ENCODE results near the gene MRM1. TPM values are rescaled to one million over a fixed set of nuclear protein-coding genes. Genes with fewer than 3 reads are reported as not detected.

Gene MRM1
- total and polyA plus RNA-seq, 7 experiments from 2014 or later, result 3.1 to 15.6 (median 9.3) TPM

DNA sequence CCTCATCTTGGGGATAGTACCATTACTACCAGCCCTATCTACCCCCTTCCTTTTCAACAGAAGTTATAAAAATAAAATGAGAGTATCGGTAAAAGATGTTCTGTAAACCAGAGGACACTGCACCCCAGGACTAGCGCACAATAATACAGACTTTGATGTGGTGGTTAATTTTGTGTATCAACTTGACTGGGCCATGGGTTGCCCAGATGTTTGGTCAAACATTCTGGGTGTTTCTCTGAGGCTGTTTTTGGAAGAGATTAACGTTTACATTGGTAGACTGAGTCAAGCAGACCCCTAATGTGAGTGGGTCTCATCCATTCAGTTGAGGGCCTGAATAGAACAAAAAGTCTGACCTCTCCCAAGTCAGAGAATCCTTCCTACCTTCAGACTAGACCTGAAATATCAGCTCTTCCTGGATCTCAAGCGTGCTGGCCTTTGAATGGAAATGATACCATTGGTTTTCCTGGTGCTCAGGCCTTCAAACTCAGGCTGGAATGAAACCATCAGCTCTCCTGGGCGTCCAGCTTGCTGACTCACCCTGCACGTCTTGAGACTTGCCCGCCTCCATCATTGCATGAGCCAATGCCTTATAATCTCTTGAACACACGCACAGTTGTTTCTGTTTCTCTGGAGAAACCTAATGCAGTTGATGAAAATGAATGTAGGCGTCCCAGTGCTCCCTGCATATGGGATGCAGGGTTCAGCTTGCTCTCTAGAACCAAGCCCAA, 10.1 kb downstream of the MRM1 start:
- H3K27me3 Mint-ChIP-seq, result no peaks in the 10 kb centered on the region
- peaks cover 0 to 4% (median 0%) of the 10 kb centered on the region in 5 donors for H3K36me3 Mint-ChIP-seq

DNA sequence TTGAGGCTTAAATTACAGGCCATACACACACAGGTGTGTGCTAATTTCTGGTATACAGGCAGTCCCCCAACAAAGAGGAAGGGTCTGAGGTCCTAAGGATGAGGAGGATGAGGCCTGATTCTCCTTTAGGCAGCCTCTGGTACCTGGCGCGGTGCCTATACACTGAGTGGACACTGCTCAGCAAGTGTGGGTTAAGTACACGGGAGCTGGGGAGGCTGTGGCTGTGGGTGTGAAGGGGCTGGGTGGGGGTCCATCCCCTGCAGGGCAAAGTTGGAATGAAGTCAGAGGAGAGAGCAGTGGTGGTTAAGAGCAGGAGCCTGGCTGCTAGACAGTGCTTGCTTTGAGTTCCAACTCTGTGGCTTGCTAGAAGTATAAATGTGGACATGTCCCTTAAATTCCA, 10.9 kb downstream of the MRM1 start:
- Histone ChIP-seq H3K36me3 (ENCODE audit: control insufficient read depth in 2 of 3, insufficient read depth in 3 of 3, low read length in 3 of 3) (peaks cover 0 to 8% (median 5%) of the 10 kb centered on the region in 3 experiments), H3K4me1 (ENCODE audit: control insufficient read depth in 2 of 2, insufficient read depth in 2 of 2, low read length in 2 of 2) (no peaks in the 10 kb centered on the region), H3K4me3 (ENCODE audit: low read length) (no peak overlapping the region), H3K27me3 (ENCODE audit: control insufficient read depth in 2 of 2, insufficient read depth in 2 of 2, low read length in 2 of 2) (no peaks in the 10 kb centered on the region), H3K9me3 (ENCODE audit: control insufficient read depth in 2 of 3, low read length in 3 of 3) (no peaks in the 10 kb centered on the region), H3K27ac (ENCODE audit: low read depth, low read length) (no peak overlapping the region)
- ChIA-PET CTCF (interaction anchor here (1.0 kb wide), 1 partner anchor 17 kb away, joined by 3 read pairs; no protein-coding TSS in a partner anchor), POLR2A (no interaction called here)
- ATAC-seq (no peak), DNase-seq (no peak)
- peaks cover 0 to 9% (median 6%) of the 10 kb centered on the region in 7 donors for H3K4me1 Mint-ChIP-seq
- intact Hi-C loops (cut with micrococcal nuclease), result loop anchor here in 1 of 2 donors (5.0 kb wide), 1 partner anchor 755 kb away; no protein-coding TSS in a partner anchor
- H3K36me3 Mint-ChIP-seq, result peaks cover 0 to 4% (median 0%) of the 10 kb centered on the region in 5 donors
- H3K9me3 Mint-ChIP-seq, result no peaks in the 10 kb centered on the region
- H3K27ac Mint-ChIP-seq, result no peak overlapping the region
- H3K27me3 Mint-ChIP-seq, result no peaks in the 10 kb centered on the region
- H3K4me3 Mint-ChIP-seq, result no peak overlapping the region

More for the DNA sequence above, 10.1 kb downstream of the MRM1 start:
- ChIA-PET CTCF (interaction anchor here (1.0 to 1.4 kb wide), 2 partner anchors 9 to 17 kb away, joined by 3 to 8 read pairs; partner anchors contain the start of gene MRM1), POLR2A (interaction anchor here (1.4 kb wide), 1 partner anchor 9 kb away, joined by 3 read pairs; no protein-coding TSS in a partner anchor)
- Histone ChIP-seq H3K4me1 (ENCODE audit: control insufficient read depth in 2 of 2, insufficient read depth in 2 of 2, low read length in 2 of 2) (no peaks in the 10 kb centered on the region), H3K27me3 (ENCODE audit: control insufficient read depth in 2 of 2, insufficient read depth in 2 of 2, low read length in 2 of 2) (no peaks in the 10 kb centered on the region), H3K9me3 (ENCODE audit: control insufficient read depth in 2 of 3, low read length in 3 of 3) (no peaks in the 10 kb centered on the region), H3K27ac (ENCODE audit: low read depth, low read length) (no peak overlapping the region), H3K36me3 (ENCODE audit: control insufficient read depth in 2 of 3, insufficient read depth in 3 of 3, low read length in 3 of 3) (peaks cover 0 to 8% (median 5%) of the 10 kb centered on the region in 3 experiments), H3K4me3 (ENCODE audit: low read length) (no peak overlapping the region)
- ATAC-seq (no peak), DNase-seq (no peak)
- no peak overlapping the region for H3K4me3 Mint-ChIP-seq
- intact Hi-C loops (cut with micrococcal nuclease), result loop anchor here in 1 of 2 donors (5.0 kb wide), 1 partner anchor 756 kb away; no protein-coding TSS in a partner anchor
- H3K4me1 Mint-ChIP-seq, result peaks cover 0 to 9% (median 6%) of the 10 kb centered on the region in 7 donors
- H3K27ac Mint-ChIP-seq, result no peak overlapping the region
- H3K9me3 Mint-ChIP-seq, result no peaks in the 10 kb centered on the region

DNA sequence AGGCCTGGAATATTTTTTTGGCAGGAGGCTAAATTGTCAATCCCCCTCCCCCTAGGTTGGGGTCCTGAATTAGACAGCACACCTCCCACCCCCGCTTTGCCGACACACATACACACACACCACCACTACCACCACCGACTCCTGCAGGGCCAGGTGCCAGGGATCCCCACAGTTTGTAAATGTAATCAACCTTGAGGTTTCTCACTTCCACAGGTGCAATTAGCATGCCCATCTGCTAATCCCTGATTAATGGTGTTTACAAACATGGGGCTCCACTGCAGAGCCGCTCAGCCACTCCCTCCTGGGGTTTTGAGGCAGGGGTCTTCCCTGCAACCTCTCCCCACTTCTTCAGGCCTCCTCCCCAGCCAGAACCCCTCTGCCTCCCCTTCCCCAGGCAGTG, 11.8 kb downstream of the MRM1 start:
- Mint-ChIP-seq H3K9me3 (no peaks in the 10 kb centered on the region), H3K4me1 (peaks cover 0 to 5% (median 0%) of the 10 kb centered on the region in 7 donors), H3K36me3 (no peaks in the 10 kb centered on the region), H3K4me3 (no peak overlapping the region), H3K27ac (no peak overlapping the region), H3K27me3 (no peaks in the 10 kb centered on the region)
- intact Hi-C loops (cut with micrococcal nuclease), result loop anchor here in 1 of 2 donors (5.0 kb wide), 1 partner anchor 754 kb away; no protein-coding TSS in a partner anchor
- POLR2A ChIA-PET, result no interaction called here
- no peak overlapping the region for H3K4me3 ChIP-seq (ENCODE audit: low read length)
- ATAC-seq, result no peak
- H3K27me3 ChIP-seq (ENCODE audit: control insufficient read depth in 2 of 2, insufficient read depth in 2 of 2, low read length in 2 of 2), result no peaks in the 10 kb centered on the region
- peaks cover 0 to 2% (median 0%) of the 10 kb centered on the region in 3 experiments for H3K36me3 ChIP-seq (ENCODE audit: control insufficient read depth in 2 of 3, insufficient read depth in 3 of 3, low read length in 3 of 3)
- CTCF ChIA-PET, result interaction anchor here (1.1 kb wide), 1 partner anchor 16 kb away, joined by 3 read pairs; no protein-coding TSS in a partner anchor
- H3K27ac ChIP-seq (ENCODE audit: low read depth, low read length), result no peak overlapping the region
- H3K9me3 ChIP-seq (ENCODE audit: control insufficient read depth in 2 of 3, low read length in 3 of 3), result no peaks in the 10 kb centered on the region
- no peaks in the 10 kb centered on the region for H3K4me1 ChIP-seq (ENCODE audit: control insufficient read depth in 2 of 2, insufficient read depth in 2 of 2, low read length in 2 of 2)
- DNase-seq, result no peak

DNA sequence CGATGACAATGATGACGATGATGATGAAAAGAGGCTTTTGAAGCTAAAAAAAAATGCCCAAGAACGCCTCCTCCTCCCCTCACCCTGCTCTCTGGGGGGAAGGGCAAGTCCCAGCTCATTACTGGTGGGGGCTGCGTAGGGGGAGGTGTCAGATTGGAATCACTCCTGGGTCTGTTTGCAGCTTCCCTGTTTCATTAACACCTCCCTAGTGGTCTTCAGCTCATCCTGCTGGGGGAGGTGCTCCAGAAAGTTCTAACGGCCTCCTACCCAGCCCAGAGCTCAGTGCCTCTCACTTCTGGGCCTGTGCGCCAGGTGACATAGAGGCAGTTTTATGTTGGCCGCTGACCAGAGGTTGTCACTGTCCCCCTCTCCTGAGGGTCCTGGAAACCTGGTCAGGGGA, 12.7 kb downstream of the MRM1 start:
- no peak for DNase-seq
- Mint-ChIP-seq H3K36me3 (no peaks in the 10 kb centered on the region), H3K27ac (no peak overlapping the region), H3K27me3 (no peaks in the 10 kb centered on the region), H3K4me1 (peaks cover 0 to 4% (median 0%) of the 10 kb centered on the region in 7 donors), H3K4me3 (no peak overlapping the region), H3K9me3 (no peaks in the 10 kb centered on the region)
- H3K4me1 ChIP-seq (ENCODE audit: control insufficient read depth in 2 of 2, insufficient read depth in 2 of 2, low read length in 2 of 2), result no peaks in the 10 kb centered on the region
- no peaks in the 10 kb centered on the region for H3K36me3 ChIP-seq (ENCODE audit: control insufficient read depth in 2 of 3, insufficient read depth in 3 of 3, low read length in 3 of 3)
- intact Hi-C loops (cut with micrococcal nuclease), result loop anchor here in 1 of 2 donors (5.0 kb wide), 1 partner anchor 753 kb away; no protein-coding TSS in a partner anchor
- no peak overlapping the region for H3K27ac ChIP-seq (ENCODE audit: low read depth, low read length)
- ChIA-PET POLR2A (no interaction called here), CTCF (interaction anchor here (1.1 kb wide), 1 partner anchor 15 kb away, joined by 3 read pairs; no protein-coding TSS in a partner anchor)
- H3K4me3 ChIP-seq (ENCODE audit: low read length), result no peak overlapping the region
- no peak for ATAC-seq
- H3K9me3 ChIP-seq (ENCODE audit: control insufficient read depth in 2 of 3, low read length in 3 of 3), result no peaks in the 10 kb centered on the region
- no peaks in the 10 kb centered on the region for H3K27me3 ChIP-seq (ENCODE audit: control insufficient read depth in 2 of 2, insufficient read depth in 2 of 2, low read length in 2 of 2)

DNA sequence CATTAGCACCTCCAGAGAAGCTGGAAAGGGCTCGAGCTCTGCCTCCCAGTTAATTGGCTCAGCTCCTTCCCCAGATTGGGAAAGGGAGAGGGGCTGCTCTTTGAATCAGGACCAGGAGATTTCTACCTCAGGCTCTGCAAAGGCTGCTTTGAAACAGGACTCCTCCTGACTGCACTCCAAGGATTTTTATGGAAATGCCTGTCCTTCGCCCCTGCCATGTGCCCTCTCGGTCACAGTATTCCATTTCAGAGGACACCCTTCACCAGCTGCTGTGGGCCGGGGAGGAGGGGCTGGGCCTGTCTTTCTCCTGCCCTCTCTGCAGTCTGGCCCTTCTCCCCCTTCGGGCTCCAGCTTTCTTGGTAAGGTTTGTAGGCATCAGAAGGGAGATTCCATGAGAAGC, 13.6 kb downstream of the MRM1 start:
- no peak overlapping the region for H3K27ac Mint-ChIP-seq
- H3K36me3 ChIP-seq (ENCODE audit: control insufficient read depth in 2 of 3, insufficient read depth in 3 of 3, low read length in 3 of 3), result no peaks in the 10 kb centered on the region
- H3K27ac ChIP-seq (ENCODE audit: low read depth, low read length), result no peak overlapping the region
- H3K27me3 ChIP-seq (ENCODE audit: control insufficient read depth in 2 of 2, insufficient read depth in 2 of 2, low read length in 2 of 2), result no peaks in the 10 kb centered on the region
- H3K4me1 Mint-ChIP-seq, result peaks cover 0 to 3% (median 0%) of the 10 kb centered on the region in 7 donors
- no peaks in the 10 kb centered on the region for H3K9me3 Mint-ChIP-seq
- ATAC-seq (no peak), DNase-seq (no peak)
- intact Hi-C loops (cut with micrococcal nuclease), result loop anchor here in 1 of 2 donors (5.0 kb wide), 1 partner anchor 752 kb away; no protein-coding TSS in a partner anchor
- no peaks in the 10 kb centered on the region for H3K27me3 Mint-ChIP-seq
- H3K4me3 ChIP-seq (ENCODE audit: low read length), result no peak overlapping the region
- POLR2A ChIA-PET, result no interaction called here
- no peaks in the 10 kb centered on the region for H3K4me1 ChIP-seq (ENCODE audit: control insufficient read depth in 2 of 2, insufficient read depth in 2 of 2, low read length in 2 of 2)
- no peaks in the 10 kb centered on the region for H3K9me3 ChIP-seq (ENCODE audit: control insufficient read depth in 2 of 3, low read length in 3 of 3)
- H3K4me3 Mint-ChIP-seq, result no peak overlapping the region
- peaks cover 0 to 4% (median 0%) of the 10 kb centered on the region in 5 donors for H3K36me3 Mint-ChIP-seq
- CTCF ChIA-PET, result interaction anchor here (0.5 to 0.7 kb wide), 2 partner anchors 11 to 755 kb away, joined by 3 to 4 read pairs; no protein-coding TSS in a partner anchor

DNA sequence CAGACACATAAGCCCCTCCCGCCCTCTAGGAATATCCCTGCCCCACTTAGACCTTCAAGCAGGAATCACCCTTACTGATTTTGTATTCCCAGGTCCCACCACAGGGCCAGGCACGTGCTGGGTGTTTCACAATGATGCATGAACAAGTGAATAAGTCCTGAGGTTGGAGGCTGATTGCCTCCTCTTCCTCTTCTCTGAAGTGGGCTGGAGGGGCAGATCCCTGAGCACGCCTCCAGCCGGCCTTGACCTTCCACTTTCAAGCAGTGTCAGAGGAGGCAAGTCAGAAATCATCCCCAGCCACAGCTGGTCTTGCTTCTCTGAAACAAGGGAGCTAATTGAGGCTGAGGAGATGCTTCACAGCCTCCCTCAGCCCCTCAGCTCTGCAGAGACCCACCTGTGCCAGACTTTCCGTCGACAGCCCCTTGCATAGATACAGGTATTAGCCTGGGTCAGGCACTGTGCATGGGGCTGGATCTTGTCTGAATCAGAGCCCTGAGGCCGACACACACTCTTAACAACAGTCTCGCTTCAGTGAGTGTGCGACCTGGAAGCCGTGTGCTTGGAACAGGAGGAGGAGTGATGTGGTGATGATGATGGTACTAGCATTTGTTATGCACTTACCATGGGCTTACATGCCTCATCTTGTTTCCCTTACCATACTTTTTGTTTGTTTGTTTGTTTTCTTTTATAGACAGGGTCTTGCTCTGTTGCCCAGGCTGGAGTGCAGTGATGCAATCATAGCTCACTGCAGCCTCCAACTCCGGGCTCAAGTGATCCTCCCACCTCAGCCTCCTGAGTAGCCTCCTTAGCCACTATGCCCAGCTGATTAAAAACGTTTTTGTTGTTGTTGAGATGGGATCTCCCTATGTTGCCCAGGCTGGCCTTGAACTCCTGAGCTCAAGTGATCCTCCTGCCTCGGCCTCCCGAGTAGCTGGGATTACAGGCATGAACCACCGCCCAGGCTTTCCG, 15.0 kb downstream of the MRM1 start:
- H3K4me1 ChIP-seq (ENCODE audit: control insufficient read depth in 2 of 2, insufficient read depth in 2 of 2, low read length in 2 of 2), result peaks cover 0 to 2% of the 10 kb centered on the region in 2 donors
- CTCF ChIA-PET, result interaction anchor here (0.6 kb wide), 2 partner anchors 429 to 1826 kb away, joined by 4 to 5 read pairs; no protein-coding TSS in a partner anchor
- H3K36me3 ChIP-seq (ENCODE audit: control insufficient read depth in 2 of 3, insufficient read depth in 3 of 3, low read length in 3 of 3), result no peaks in the 10 kb centered on the region
- POLR2A ChIA-PET, result no interaction called here
- H3K27ac ChIP-seq (ENCODE audit: low read depth, low read length), result no peak overlapping the region
- DNase-seq (no peak), ATAC-seq (no peak)
- no peaks in the 10 kb centered on the region for H3K9me3 Mint-ChIP-seq
- no peaks in the 10 kb centered on the region for H3K27me3 Mint-ChIP-seq
- no peak overlapping the region for H3K4me3 ChIP-seq (ENCODE audit: low read length)
- H3K9me3 ChIP-seq (ENCODE audit: control insufficient read depth in 2 of 3, low read length in 3 of 3), result no peaks in the 10 kb centered on the region
- intact Hi-C loops (cut with micrococcal nuclease), result no loop called here
- H3K4me3 Mint-ChIP-seq, result no peak overlapping the region
- H3K36me3 Mint-ChIP-seq, result peaks cover 0 to 4% (median 0%) of the 10 kb centered on the region in 5 donors
- peaks cover 0 to 2% (median 0%) of the 10 kb centered on the region in 7 donors for H3K4me1 Mint-ChIP-seq
- H3K27ac Mint-ChIP-seq, result no peak overlapping the region
- no peaks in the 10 kb centered on the region for H3K27me3 ChIP-seq (ENCODE audit: control insufficient read depth in 2 of 2, insufficient read depth in 2 of 2, low read length in 2 of 2)
